SHP77 (cell line): ENCODE data around the gene KCTD12.
A peak's percentile ranks its signal among the peaks of the same experiment; 100 is the strongest.
"Not testable (repeated sequence)": the region's sequence is repeated elsewhere in the genome, so short reads cannot be mapped to it uniquely, and the experiment has no call there.

Experiments
- DNase-seq, 2 experiments: peaks; one replicate each; lab custom pipeline; 2025; lab: John Stamatoyannopoulos, UW

The KCTD12 gene

DNA sequence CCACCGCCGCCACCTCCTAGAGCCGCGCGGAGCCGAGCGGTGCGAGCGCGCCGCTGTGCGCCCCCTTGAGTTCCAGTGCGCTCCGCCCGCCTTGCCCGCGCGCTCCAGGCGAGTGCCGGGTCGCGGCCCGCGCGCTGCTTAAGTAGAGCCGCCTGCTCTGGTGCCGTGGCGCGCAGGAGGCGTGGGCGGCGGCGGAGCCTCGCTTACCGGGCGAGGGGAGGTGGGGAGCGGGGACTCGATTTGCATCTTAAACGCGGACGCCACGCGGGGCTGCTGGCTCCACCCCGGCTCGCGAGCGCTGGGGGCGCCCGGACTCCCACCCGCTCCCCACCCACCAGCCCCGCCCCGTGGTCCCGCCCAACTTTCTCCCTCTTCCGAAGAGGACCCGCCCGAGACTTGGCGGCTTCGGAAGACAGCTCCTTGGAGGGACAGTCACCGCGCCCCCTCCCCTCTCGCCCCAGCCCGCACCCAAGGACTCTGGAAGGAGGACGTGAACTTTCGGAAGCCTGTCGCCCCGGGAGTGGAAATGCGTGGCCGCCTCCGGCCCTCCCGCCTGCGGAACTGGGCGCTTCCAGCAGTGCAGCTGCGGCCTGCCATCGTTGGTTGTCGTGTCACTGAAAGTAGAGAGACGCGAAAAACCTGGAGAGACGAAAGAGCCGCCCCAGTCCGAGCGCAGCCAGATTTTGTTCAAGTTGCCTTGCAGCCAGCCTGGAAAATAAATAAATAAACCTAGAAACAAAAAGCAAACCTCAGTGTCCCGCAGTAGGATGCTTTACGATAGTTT is at the start of gene KCTD12:
Gene KCTD12 (minus strand): TSS at position 114 of the 784 bp plus-strand sequence. CDS start 257 bp downstream, outside the sequence.
- peak; percentile 9 to 37 for DNase-seq

DNA sequence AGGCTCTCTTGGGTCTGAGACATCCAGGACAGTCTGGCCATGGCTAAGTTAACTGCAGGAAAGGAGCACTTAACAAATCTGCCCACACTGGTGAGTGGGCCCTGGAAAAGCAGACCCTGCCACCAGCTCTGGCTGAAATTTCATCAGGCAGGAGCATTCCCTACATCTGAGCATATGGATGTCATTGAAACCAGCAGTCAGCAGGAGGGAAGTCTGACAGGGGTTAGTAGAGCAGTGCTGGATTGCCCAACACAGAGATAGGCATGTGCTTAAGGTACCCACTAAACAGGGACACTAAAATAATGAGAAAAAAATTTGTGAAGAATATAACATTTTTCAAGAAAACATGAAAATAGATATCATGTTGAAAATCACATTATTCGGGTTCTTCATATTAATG is 48.5 kb upstream of the KCTD12 start:
- DNase-seq, result no peak

DNA sequence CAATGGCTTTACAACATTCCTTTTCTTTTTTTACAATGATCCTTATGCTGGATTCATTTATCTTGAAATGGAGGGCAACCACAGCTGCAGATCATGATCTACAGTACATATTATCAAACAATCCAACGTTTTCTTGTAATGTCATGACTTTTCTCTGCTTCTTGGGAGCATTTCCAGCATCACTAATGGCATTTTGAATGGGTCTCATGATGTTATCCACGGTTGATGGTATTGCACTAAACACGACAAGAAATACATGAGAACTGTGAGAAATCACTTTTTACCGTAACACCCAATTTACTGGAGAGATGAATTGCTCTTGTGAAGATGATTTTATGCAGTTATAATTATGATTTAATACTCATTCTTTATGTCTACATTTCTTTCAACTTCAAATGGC is 45.9 kb upstream of the KCTD12 start:
- no peak for DNase-seq

DNA sequence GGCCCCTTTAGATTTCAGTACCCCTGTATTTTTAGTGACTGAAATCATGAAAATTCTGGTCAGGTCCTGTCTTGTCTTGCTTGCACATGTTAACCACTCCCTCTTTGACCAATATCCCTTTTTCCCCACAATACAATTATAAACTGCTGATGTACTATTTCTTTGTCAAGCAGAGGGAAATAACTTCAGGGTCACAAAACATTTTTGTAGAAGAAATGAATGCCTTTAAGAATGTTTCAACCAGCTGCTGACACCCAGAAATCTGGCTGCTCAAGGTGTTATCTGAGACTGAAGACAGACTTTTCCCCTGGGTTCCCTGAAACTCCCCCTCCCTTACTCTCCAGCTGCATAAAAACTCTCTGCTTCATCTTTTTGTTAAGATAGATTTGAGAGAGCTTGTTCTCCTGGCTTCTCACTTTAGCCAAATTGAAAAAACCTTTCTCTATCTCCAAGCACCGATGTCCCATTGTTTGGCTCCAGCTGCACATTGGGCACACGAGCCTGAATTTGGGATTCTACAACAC is 43.7 kb upstream of the KCTD12 start:
- DNase-seq, result peak in 1 of 2 experiments; percentile 4

DNA sequence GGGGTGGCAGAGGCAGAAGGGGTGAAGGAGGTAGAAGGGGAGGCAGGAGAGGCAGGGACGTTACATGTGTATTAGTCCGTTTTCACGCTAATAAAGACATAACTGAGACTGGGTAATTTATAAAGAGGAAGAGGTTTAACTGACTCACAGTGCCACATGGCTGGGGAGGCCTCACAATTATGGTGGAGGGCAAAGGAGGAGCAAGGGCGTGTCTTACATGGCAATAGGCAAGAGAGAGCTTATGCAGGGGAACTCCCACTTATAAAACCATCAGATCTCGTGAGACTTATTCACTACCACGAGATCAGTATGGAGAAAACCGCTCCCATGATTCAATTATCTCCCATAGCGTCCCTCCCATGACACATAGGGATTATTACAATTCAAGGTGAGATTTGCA is 43.1 kb upstream of the KCTD12 start:
- DNase-seq, result no peak

DNA sequence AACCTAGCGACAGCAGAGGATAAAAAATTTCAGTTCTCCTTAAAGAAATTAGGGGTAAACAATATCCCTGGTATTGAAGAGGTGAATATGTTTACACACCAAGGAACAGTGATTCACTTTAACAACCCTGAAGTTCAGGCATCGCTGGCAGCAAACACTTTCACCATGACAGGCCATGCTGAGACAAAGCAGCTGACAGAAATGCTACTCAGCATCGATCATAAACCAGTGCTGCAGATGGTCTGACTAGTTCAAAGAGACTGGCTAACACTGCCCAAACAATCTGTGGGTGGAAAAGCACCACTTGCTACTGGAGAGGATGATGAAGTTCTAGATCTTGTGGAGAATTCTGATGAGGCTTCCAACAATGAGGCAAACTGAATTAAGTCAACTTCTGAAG is 42.3 kb upstream of the KCTD12 start:
- peak; percentile 8 to 18 for DNase-seq

DNA sequence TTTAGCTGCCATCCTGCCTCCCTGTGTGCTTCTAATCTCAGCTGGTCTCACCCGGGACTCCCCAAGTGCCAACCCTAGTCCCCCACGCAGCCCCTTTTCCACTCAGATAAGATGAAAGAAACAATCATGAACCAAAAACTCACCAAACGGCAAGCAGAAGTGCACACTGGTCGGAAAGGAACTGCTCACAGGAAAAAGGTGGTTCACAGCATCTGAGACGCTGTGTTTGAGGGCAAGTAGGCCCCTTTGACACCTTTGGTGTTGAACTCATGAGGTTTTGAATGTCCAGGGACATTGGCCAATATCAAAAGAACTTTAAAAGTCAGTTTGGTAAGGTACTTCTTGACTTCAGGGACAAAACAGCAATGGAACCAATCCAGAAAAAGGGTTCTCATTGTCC is 41.8 kb upstream of the KCTD12 start:
- no peak for DNase-seq

DNA sequence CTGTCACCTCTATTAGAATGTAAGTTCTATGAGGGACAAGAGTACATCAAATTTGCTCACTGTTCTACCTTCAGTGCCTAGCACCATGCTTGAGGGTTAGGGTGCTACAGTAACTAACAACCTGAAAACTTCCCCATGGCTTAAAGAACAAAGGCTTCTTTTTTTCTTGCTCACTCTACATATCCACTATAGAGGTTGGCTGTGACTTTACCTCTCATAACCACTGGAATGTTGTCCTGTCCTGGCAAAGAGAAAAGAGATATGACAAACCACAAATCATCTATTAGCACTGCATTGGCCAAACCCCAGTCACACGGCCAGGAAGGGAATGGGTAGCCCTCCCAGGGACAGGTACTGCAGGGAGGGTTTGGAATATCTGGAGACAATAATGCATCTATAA is 38.9 kb upstream of the KCTD12 start:
- no peak for DNase-seq

DNA sequence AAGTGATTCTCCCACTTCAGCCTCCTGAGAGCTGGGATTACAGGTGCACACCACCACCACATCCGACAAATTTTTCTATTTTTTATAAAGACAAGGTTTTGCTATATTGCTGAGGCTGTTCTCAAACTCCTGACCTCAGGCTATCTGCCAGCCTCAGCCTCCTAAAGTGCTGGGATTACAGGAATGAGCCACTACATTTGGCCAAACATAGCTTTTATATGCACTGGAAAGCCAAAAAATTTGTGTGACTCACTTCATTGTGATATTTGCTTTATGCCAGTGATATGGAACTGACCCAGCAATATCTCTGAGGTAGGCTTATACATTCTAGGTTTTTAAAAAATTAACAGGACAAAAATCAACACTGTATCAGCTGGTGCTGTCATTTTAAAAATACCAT is 35.3 kb upstream of the KCTD12 start:
- no peak for DNase-seq

DNA sequence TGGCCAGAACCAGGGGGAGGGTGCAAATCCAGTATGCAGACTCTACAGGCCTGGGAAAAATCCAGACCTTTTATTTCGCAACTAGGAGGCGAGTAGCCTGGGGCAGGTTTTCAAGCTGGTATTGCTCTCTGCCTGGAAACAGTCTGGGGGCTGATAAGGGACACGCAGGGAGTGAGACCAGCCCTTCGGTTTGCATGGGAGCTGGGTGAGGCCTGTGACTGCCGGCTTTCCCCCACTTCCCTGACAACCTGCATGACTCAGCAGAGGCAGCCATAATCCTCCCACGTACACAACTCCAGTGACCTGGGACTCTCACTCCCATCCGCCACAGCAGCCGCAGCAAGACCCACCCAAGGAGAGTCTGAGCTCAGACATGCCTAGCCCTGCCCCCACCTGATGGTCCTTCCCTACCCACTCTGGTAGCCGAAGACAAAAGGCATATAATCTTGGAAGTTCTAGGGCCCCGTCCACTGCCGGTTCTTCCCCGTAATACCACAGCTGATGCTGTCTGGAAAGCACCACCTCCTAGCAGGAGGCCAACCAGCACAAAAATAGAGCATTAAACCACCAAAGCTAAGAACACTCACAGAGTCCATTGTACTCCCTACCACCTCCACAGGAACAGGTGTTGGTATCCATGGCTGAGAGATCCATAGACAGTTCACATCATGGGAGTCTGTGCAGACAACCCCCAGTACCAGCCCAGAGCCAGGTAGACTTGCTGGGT is 31.7 kb upstream of the KCTD12 start:
- DNase-seq, result not testable (repeated sequence)

DNA sequence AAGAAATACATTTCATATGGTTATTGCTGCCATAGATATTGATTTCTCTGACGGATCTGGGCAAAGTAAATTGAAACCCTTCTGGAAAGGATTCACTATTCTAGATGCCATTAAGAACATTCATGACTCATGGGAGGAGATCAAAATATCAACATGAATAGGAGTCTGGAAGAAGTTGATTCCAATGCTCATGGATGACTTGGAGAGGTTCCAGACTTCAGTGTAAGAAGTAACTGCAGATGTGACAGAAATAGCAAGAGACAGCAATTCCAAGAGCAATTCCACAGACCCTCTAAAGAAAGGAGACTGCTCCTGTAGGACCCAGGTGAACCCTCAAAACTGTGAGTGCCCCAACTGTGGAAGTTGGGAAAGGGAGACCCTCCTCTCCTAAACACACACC is 30.9 kb upstream of the KCTD12 start:
- DNase-seq, result no peak

DNA sequence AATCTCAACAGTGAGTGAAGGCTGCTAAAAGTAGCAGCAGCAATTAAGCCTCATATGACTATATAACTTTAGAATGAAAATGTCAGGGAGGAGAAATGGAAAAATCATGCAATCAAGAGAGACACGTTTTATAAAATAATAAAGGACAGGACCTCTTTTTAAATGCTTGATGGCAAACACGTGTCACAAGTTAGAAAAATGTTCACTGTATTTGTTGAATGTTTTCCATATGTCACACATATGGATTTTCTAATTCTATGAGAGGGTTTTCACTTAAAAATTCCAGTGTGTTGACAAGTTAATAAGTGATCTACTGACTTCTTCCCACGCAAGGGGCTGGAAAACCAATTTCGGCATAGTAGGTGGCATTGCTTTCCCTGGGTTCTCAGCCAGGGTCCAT is 27.7 kb upstream of the KCTD12 start:
- no peak for DNase-seq

DNA sequence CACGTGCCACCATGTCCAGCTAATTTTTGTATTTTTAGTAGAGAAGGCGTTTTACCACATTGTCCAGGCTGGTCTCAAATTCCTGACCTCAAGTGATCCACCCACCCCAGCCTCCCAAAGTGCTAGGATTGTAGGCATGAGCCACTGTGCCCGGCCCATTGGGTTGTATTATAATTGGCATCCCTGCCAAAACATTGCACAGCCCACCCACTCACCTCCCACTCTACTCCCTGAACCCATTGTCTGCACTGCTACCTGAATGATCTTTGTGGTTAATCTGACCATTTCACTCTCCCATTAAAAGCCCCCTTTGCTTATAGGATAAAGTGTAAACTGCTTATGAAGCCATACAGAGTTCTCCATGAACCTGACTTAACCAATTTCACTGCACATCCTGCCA is 26.3 kb upstream of the KCTD12 start:
- no peak for DNase-seq

DNA sequence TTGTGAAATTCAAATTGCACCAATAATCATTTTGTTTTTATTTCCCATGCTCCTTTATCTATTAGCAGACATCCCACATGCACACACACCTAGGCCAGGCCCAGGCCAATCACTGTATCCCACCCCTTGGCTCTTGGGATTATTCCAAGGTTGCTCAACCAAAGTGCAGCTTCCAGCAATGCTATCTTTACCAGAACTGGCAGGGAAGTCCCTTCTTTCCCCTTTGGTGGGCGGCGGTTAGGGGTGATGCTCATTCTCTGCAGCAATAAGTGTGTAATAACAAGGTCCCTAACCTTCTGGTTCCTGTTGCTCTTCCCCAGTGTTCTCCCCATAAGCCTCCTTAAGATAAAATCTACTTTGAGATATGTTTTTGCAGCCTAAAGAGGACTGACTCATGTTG is 18.3 kb upstream of the KCTD12 start:
- DNase-seq, result no peak

DNA sequence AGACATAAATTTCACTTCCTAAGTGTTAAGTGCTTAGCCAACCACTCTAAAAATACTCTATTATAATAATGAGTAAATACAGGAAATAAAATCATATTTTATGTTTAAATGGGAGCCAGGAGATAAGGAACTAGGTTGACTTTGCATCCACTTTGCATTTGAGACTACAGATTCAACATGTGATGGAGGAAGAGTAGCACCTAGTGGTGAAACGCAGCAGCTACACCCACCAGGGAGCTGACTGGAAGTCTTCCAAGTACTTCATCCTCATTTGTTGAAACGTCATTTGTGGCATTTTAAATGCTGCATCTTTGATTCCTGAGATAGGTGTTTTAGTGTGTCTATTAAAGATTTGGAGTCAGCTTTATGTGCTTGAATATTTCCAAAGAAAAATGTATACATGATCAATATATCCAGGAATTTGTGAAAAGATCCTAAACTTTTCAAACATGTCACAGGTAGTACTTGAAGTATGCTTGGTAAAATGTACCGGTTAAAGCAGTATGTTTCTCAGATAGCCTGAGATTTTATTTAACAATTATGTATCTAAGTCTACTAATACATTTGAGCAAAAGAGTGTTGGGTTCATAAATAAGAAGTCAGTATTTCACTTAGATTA is 17.4 kb upstream of the KCTD12 start:
- DNase-seq, result peak; percentile 32 to 38

DNA sequence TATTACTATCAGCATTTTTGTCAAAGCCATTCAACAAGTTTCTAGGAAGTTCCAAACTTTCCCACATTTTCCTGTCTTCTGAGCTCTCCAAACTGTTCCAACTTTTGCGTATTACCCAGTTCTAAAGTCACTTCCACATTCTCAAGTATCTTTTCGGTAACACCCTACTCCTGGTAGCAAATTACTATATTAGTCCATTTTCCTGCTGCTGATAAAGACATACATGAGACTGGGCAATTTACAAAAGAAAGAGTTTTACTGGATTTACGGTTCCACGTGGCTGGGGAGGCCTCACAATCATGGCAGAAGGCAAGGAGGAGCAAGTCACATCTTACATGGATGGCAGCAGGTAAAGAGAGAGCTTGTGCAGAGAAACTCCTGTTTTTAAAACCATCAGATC is 12.9 kb upstream of the KCTD12 start:
- not testable (repeated sequence) for DNase-seq

DNA sequence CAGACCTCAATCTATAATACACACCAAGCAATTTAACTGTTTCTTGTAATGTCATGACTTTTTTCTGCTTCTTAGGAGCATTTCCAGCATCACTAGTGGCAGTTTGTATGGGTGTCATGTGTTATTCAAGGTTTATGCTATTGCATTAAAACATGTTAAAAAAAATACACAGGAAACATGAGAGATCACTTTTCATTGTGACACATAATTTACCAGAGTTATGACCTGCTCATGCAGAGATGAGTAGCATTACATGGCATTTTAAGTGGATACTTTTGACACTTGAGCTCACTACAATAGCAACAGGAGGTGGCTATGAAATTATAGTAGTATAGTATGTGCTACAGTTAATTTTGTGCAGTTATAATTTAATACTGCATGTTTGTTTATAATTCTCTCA is 11.0 kb upstream of the KCTD12 start:
- DNase-seq, result not testable (repeated sequence)

DNA sequence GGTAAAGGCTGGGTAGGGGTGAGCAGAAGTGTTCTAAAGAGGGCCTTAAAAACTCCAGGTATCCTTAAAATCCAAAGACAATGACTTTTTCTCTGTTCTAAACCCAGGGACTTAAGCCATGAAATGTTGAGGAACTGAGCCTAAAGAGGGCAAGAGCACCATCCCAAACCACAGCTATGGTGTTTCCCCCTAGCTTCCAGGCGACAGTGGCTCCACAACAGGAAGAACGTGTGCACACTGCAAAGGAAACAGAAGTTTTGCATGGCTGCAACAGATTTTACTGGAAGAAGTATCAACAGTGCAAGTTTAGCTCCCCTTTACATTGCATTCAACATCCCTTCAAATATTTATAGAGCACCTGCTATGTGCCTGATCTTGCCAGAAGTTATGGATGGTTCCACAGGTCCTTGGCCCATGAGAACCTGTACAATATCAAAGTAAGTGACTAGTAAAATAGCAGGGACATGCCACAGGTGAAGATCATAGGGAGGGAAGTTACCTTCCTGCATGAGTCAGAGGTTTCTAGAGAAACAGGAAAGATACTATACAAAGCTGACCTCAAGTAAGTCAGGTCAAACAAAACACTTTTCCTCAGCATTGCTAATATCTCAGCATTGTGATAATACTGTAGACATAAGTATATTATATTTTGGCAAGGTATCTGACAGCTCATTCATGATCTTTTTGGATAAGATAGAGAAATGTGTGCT is 8.4 kb upstream of the KCTD12 start:
- no peak for DNase-seq

DNA sequence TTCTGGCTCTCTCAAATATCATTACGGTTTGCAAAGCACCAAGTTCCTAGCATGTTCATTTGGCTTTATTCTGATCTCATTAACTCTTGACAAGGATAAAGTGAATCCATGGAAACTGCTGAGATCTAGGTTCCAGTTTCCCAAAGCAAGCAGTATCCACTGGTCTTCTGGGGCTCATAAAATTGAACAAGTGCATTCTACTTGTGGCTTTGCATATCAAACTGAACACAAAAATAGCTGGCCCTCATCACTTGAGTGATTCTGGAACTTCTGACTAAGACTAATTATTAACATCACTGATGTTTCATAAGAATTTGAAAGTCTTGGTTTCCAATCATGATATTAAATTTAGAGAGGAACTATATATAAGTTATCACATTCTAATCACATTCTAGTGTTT is 6.3 kb upstream of the KCTD12 start:
- no peak for DNase-seq

DNA sequence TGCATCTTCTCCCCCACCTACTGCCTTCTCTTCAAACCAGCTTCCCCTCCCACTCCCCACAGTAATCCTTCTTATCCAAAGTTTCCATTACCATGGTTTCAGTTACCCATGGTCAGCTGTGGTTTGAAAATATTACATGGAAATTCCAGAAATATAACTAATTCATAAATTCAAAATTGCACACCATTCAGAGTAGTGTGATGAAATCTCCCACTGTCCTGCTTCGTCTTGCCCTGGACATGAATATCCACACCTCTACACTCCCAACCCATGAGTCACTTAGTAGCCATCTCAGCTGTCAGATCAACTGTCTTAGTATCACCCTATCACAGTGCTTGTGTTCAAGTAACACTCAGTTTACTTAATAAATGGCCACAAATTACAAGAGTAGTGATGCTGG is 3.8 kb upstream of the KCTD12 start:
- DNase-seq, result no peak

DNA sequence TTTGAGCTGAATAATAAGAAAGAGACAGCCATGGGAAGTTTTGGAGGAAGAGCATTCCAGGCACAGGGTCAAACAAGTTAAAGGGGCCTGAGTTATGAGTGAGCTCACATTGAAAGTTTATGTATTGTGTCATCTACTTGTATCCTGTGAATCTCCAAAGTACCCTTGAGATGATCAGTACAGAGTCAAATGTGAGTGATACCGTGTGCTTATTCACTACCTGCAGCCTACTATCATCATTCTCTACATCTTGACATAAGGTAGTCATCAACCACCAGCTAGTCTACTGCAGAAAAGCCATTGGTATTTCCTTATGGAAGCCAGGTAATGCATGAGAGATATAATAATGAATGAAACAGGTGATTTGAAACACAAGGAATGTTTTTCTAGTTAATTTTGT is 3.0 kb upstream of the KCTD12 start:
- no peak for DNase-seq

DNA sequence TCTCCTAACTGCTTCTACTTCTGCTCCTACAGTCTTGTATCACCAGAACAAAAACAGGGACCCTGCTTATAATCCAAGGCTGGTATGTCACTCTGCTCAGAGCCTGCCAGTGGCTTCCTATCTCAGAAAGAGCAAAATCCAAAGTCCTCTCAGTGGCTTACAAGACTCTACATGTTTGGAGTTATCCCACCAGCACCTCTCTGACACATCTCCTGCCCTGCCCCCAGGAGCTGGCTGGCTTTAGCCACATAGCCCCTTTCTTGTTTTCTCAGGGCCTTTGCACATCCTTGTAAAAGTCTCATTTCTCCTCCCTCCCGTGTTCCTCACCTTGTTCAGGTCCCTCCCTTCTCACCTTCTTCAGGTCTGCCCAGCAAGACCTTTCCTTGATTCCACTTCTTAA is 2.2 kb upstream of the KCTD12 start:
- DNase-seq, result no peak
